SK-N-SH (cell line): ENCODE results near the gene PTPRK. TPM values are rescaled to one million over a fixed set of nuclear protein-coding genes. Genes with fewer than 3 reads are reported as not detected.

ENCODE experiments used
- CTCF ChIA-PET: fragments of 300-600, 350-600 bp; formaldehyde crosslinking; extraction: SDS; loops from one replicate; lab custom pipeline; 2021; lab: Yijun Ruan, JAX
- POLR2A ChIA-PET: fragments of 350-600 bp; sonication (Branson Sonifier 250); formaldehyde crosslinking; extraction: SDS; loops from one replicate; lab custom pipeline; 2020; ENCODE audit warnings: antibody characterized with exemption, inconsistent platforms; lab: Yijun Ruan, JAX
- DNase-seq: peaks from one replicate; pipeline ENCODE4 v3.0.0; 2012
- H2AFZ ChIP-seq: fragments of 200-600 bp; sonication (generic); 2 replicates; pipeline ENCODE4 v1.8.1; 2016; ENCODE audit warnings: antibody characterized with exemption, mild to moderate bottlenecking, low read depth
- H3F3A ChIP-seq: fragments of 200-600 bp; sonication (generic); replicated peaks from 2 replicates; pipeline ENCODE3; 2016; ENCODE audit warnings: antibody characterized with exemption, mild to moderate bottlenecking; ENCODE audit not compliant: insufficient read depth
- H3K27ac ChIP-seq, 2 experiments: fragments of 200-500 bp in 1 of 2; fragments of 200-600 bp in 1 of 2; sonication (Bioruptor generic) in 1 of 2; sonication (generic), shearing (Covaris generic) in 1 of 2; 2 replicates each; pipeline versions ENCODE4 v1.5.1 to v1.6.1; 2014 to 2016; ENCODE audit warnings: low read depth in 2 of 2, inconsistent platforms in 1 of 2, low read length in 1 of 2, mild to moderate bottlenecking in 1 of 2, mixed read lengths in 1 of 2
- H3K27me3 ChIP-seq: fragments of 200-600 bp; sonication (generic), shearing (Covaris generic); 2 replicates; pipeline ENCODE4 v1.6.1; 2016; ENCODE audit warnings: mixed run types; ENCODE audit not compliant: insufficient read depth
- H3K36me3 ChIP-seq, 2 experiments: fragments of 200-500 bp in 1 of 2; fragments of 200-600 bp in 1 of 2; sonication (Bioruptor generic) in 1 of 2; sonication (generic) in 1 of 2; replicated peaks in 1 of 2; 2 replicates each; pipeline versions ENCODE3 to v1.5.1; 2014 to 2016; ENCODE audit warnings: low read length in 1 of 2, mild to moderate bottlenecking in 1 of 2; ENCODE audit not compliant: insufficient read depth in 2 of 2, control insufficient read depth in 1 of 2
- H3K4me1 ChIP-seq, 2 experiments: fragments of 200-500 bp in 1 of 2; fragments of 200-600 bp in 1 of 2; sonication (Bioruptor generic) in 1 of 2; sonication (generic), shearing (Covaris generic) in 1 of 2; 2 replicates each; pipeline versions ENCODE4 v1.5.1 to v1.6.1; 2014 to 2016; ENCODE audit warnings: low read depth in 1 of 2, low read length in 1 of 2, mixed run types in 1 of 2; ENCODE audit not compliant: insufficient read depth in 2 of 2, control insufficient read depth in 1 of 2
- H3K4me2 ChIP-seq: fragments of 200-600 bp; sonication (generic), shearing (Covaris generic); 2 replicates; pipeline ENCODE4 v1.6.1; 2017; ENCODE audit warnings: mixed run types
- H3K4me3 ChIP-seq, 2 experiments: fragments of 200-500 bp in 1 of 2; fragments of 200-600 bp in 1 of 2; sonication (Bioruptor generic) in 1 of 2; sonication (generic), shearing (Covaris generic) in 1 of 2; 2 replicates each; pipeline versions ENCODE4 v1.5.1 to v1.8.1; 2014 to 2016; ENCODE audit warnings: low read depth in 2 of 2, inconsistent platforms in 1 of 2, low read length in 1 of 2, mild to moderate bottlenecking in 1 of 2, mixed read lengths in 1 of 2, moderate library complexity in 1 of 2
- H3K79me2 ChIP-seq: fragments of 200-600 bp; sonication (generic); 2 replicates; pipeline ENCODE4 v1.8.1; 2017; ENCODE audit warnings: mild to moderate bottlenecking; ENCODE audit not compliant: insufficient read depth
- H3K9ac ChIP-seq: fragments of 200-600 bp; sonication (generic); 2 replicates; pipeline ENCODE4 v1.6.1; 2017; ENCODE audit warnings: mixed run types
- H3K9me2 ChIP-seq: fragments of 200-600 bp; sonication (generic); 2 replicates; pipeline ENCODE4 v1.6.1; 2017; ENCODE audit warnings: mixed run types
- H3K9me3 ChIP-seq: fragments of 200-600 bp; sonication (generic); 2 replicates; pipeline ENCODE4 v1.6.1; 2017; ENCODE audit warnings: mixed run types, mild to moderate bottlenecking, moderate library complexity
- H4K20me1 ChIP-seq: fragments of 200-600 bp; sonication (generic); 2 replicates; pipeline ENCODE4 v1.6.1; 2017; ENCODE audit warnings: mild to moderate bottlenecking, mixed run types; ENCODE audit not compliant: insufficient read depth
- CHD2 ChIP-seq: fragments of 150-350 bp; IDR thresholded peaks from 2 replicates; pipeline ENCODE4 v1.6.1; 2018; ENCODE audit warnings: low read length; ENCODE audit not compliant: partially characterized antibody
- CTCF ChIP-seq: fragments of 200-600 bp; sonication (generic); IDR thresholded peaks from 2 replicates; pipeline ENCODE4 v1.6.1; 2017; ENCODE audit warnings: antibody characterized with exemption, mild to moderate bottlenecking, moderate library complexity
- ELF1 ChIP-seq: IDR thresholded peaks from 2 replicates; pipeline ENCODE4 v1.4.0; 2012
- GATA2 ChIP-seq: sonication (generic); formaldehyde crosslinking; IDR thresholded peaks from 2 replicates; pipeline ENCODE4 v1.5.0; 2020; ENCODE audit warnings: mild to moderate bottlenecking, missing genetic modification reagents
- IRF3 ChIP-seq: fragments of 150-350 bp; IDR thresholded peaks from 2 replicates; pipeline ENCODE4 v1.6.1; 2016; ENCODE audit warnings: mild to moderate bottlenecking, low read depth, low read length
- MAX ChIP-seq: IDR thresholded peaks from 2 replicates; pipeline ENCODE4 v1.4.0; 2012; ENCODE audit warnings: low read depth
- MEF2A ChIP-seq: IDR thresholded peaks from 2 replicates; pipeline ENCODE4 v1.4.0; 2012; ENCODE audit warnings: low read depth, borderline replicate concordance
- MXI1 ChIP-seq: IDR thresholded peaks from 2 replicates; pipeline ENCODE4 v1.6.1; 2012; ENCODE audit warnings: mild to moderate bottlenecking, low read depth, low read length, improper control_type of control experiment
- NRF1 ChIP-seq: IDR thresholded peaks from 2 replicates; pipeline ENCODE4 v1.6.1; 2012; ENCODE audit warnings: low read depth, mild to moderate bottlenecking, low read length
- POLR2AphosphoS5 ChIP-seq: IDR thresholded peaks from 2 replicates; pipeline ENCODE4 v1.6.1; 2012; ENCODE audit warnings: low read depth, low read length
- REST ChIP-seq: IDR thresholded peaks from 2 replicates; pipeline ENCODE4 v1.6.1; 2012; ENCODE audit warnings: mild to moderate bottlenecking, low read depth, low read length, moderate library complexity
- RFX5 ChIP-seq: IDR thresholded peaks from 2 replicates; pipeline ENCODE4 v1.6.1; 2012; ENCODE audit warnings: mild to moderate bottlenecking, improper control_type of control experiment, low read length
- SIN3A ChIP-seq: IDR thresholded peaks from 2 replicates; pipeline ENCODE4 v1.6.1; 2012; ENCODE audit warnings: low read depth, mild to moderate bottlenecking, low read length, moderate library complexity, borderline replicate concordance
- SMC3 ChIP-seq: IDR thresholded peaks from 2 replicates; pipeline ENCODE4 v1.6.1; 2012; ENCODE audit warnings: low read depth, low read length, improper control_type of control experiment
- TAF1 ChIP-seq: IDR thresholded peaks from 2 replicates; pipeline ENCODE4 v1.6.1; 2012; ENCODE audit warnings: low read depth, mild to moderate bottlenecking, low read length, moderate library complexity, borderline replicate concordance
- WGBS: methylation state at CpG from one replicate; pipeline ENCODE4 v1.1.6; 2017; ENCODE audit warnings: low lambda C conversion rate; 5-methylcytosine and 5-hydroxymethylcytosine counted together
- polyA plus RNA-seq, 3 experiments: library from polyadenylated mRNA; depleted of rRNA; stranded (reverse); fragments of >200 nt; gene quantifications; 2 replicates each; pipeline ENCODE4 v1.2.3, GENCODE V29; 2012

Gene PTPRK
- polyA plus RNA-seq, 1 of the 3 experiments (the other 2 are of a cell fraction) = 9.5 TPM

GRCh38 chr6:128379577-128379976 is 140.8 kb downstream of the PTPRK start:
- Histone ChIP-seq H3F3A (no peaks in the 10 kb centered on the region), H3K9me3 (peaks cover 5% of the 10 kb centered on the region), H4K20me1 (no peaks in the 10 kb centered on the region), H3K4me3 (no peak overlapping the region), H3K36me3 (peaks cover 0 to 40% of the 10 kb centered on the region in 2 experiments), H3K4me1 (no peaks in the 10 kb centered on the region), H3K27me3 (no peaks in the 10 kb centered on the region), H3K9ac (no peak overlapping the region), H3K79me2 (peaks cover 3% of the 10 kb centered on the region; the same call in 1 of the 2 replicates), H3K27ac (no peak overlapping the region), H3K4me2 (no peak overlapping the region), H3K9me2 (no peaks in the 10 kb centered on the region), H2AFZ (no peak overlapping the region)
- POLR2A ChIA-PET = no interaction called here
- DNase-seq = no peak
- CTCF ChIA-PET = no interaction called here
- no peak for TF ChIP-seq RFX5

GRCh38 chr6:128376952-128377503 is 143.4 kb downstream of the PTPRK start:
- CTCF ChIA-PET = no interaction called here
- no peaks in the 10 kb centered on the region for H3K27me3 ChIP-seq
- H4K20me1 ChIP-seq = no peaks in the 10 kb centered on the region
- peaks cover 0 to 40% of the 10 kb centered on the region in 2 experiments for H3K36me3 ChIP-seq
- H3K4me1 ChIP-seq = no peaks in the 10 kb centered on the region
- H3K79me2 ChIP-seq = peaks cover 3% of the 10 kb centered on the region; the same call in 1 of the 2 replicates
- 70% methylated on average over 4 of the region's 4 CpGs for WGBS
- POLR2A ChIA-PET = no interaction called here
- peaks cover 5% of the 10 kb centered on the region for H3K9me3 ChIP-seq
- no peak overlapping the region for H2AFZ ChIP-seq
- H3K4me2 ChIP-seq = no peak overlapping the region
- TF ChIP-seq IRF3 (no peak), POLR2AphosphoS5 (no peak), REST (no peak), SIN3A (no peak), MEF2A (no peak), MAX (no peak), CTCF (no peak), CHD2 (no peak), SMC3 (no peak), MXI1 (no peak), NRF1 (no peak), TAF1 (no peak), ELF1 (no peak), GATA2 (no peak)
- no peak overlapping the region for H3K27ac ChIP-seq
- no peak for DNase-seq
- no peaks in the 10 kb centered on the region for H3F3A ChIP-seq
- no peak overlapping the region for H3K9ac ChIP-seq
- H3K4me3 ChIP-seq = no peak overlapping the region
- no peaks in the 10 kb centered on the region for H3K9me2 ChIP-seq
